ENCODE data around the gene SEPTIN1. TPM values are rescaled to one million over a fixed set of nuclear protein-coding genes. Genes with fewer than 3 reads are reported as not detected.

SEPTIN1 gene
- total and polyA plus RNA-seq, 2 of the 13 experiments (the other 11 are each of a cell fraction or from before 2014, with no cell fraction given) = 0.18 to 0.67 TPM

- TF ChIP-seq PRDM4 (CRISPR knock-in tag; IDR thresholded peaks at IDR 0.05; ENCODE audit: borderline replicate concordance) (no peak), FOXM1 (CRISPR knock-in tag; IDR thresholded peaks at IDR 0.05) (no peak), ZNF224 (CRISPR knock-in tag; IDR thresholded peaks at IDR 0.05) (no peak), ARNT2 (CRISPR knock-in tag; IDR thresholded peaks at IDR 0.05; ENCODE audit: low read depth) (no peak), U2AF1 (optimal IDR thresholded peaks at IDR 0.05; ENCODE audit: low read depth, low read length) (no peak), ELK4 (CRISPR knock-in tag; IDR thresholded peaks at IDR 0.05; ENCODE audit: borderline replicate concordance) (no peak), PATZ1 (CRISPR knock-in tag; IDR thresholded peaks at IDR 0.05) (no peak), RFX3 (CRISPR knock-in tag; IDR thresholded peaks at IDR 0.05) (no peak), NBN (conservative IDR thresholded peaks at IDR 0.05) (no peak), ZNF761 (CRISPR knock-in tag; conservative IDR thresholded peaks at IDR 0.05) (no peak), HOXA7 (CRISPR knock-in tag; IDR thresholded peaks at IDR 0.05) (no peak), ZNF891 (CRISPR knock-in tag; IDR thresholded peaks at IDR 0.05) (no peak), ZNF251 (CRISPR knock-in tag; IDR thresholded peaks at IDR 0.05) (no peak), HNF1B (CRISPR knock-in tag; IDR thresholded peaks at IDR 0.05) (peak; percentile 83), WIZ (CRISPR knock-in tag; IDR thresholded peaks at IDR 0.05) (no peak; the same call in 1 of the 2 replicates)
- TF ChIP-seq, protein P1, sequence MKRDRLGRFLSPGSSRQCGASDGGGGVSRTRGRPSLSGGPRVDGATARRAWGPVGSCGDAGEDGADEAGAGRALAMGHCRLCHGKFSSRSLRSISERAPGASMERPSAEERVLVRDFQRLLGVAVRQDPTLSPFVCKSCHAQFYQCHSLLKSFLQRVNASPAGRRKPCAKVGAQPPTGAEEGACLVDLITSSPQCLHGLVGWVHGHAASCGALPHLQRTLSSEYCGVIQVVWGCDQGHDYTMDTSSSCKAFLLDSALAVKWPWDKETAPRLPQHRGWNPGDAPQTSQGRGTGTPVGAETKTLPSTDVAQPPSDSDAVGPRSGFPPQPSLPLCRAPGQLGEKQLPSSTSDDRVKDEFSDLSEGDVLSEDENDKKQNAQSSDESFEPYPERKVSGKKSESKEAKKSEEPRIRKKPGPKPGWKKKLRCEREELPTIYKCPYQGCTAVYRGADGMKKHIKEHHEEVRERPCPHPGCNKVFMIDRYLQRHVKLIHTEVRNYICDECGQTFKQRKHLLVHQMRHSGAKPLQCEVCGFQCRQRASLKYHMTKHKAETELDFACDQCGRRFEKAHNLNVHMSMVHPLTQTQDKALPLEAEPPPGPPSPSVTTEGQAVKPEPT (CRISPR knock-in tag; IDR thresholded peaks at IDR 0.05; ENCODE audit: low read depth) = 0 out of 2 replicates have a peak, but pooled peaks have one; percentile 36
- TF ChIP-seq, protein P2, sequence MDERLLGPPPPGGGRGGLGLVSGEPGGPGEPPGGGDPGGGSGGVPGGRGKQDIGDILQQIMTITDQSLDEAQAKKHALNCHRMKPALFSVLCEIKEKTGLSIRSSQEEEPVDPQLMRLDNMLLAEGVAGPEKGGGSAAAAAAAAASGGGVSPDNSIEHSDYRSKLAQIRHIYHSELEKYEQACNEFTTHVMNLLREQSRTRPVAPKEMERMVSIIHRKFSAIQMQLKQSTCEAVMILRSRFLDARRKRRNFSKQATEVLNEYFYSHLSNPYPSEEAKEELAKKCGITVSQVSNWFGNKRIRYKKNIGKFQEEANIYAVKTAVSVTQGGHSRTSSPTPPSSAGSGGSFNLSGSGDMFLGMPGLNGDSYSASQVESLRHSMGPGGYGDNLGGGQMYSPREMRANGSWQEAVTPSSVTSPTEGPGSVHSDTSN (CRISPR knock-in tag; IDR thresholded peaks at IDR 0.05) = peak; percentile 7; the same call in 1 of the 2 replicates
- TF ChIP-seq, protein P3, sequence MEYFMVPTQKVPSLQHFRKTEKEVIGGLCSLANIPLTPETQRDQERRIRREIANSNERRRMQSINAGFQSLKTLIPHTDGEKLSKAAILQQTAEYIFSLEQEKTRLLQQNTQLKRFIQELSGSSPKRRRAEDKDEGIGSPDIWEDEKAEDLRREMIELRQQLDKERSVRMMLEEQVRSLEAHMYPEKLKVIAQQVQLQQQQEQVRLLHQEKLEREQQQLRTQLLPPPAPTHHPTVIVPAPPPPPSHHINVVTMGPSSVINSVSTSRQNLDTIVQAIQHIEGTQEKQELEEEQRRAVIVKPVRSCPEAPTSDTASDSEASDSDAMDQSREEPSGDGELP (IDR thresholded peaks at IDR 0.05; ENCODE audit: borderline replicate concordance, low read depth) = peak; percentile 94; the same call in 1 of the 2 replicates
Measured at GRCh38 chr16:30401768-30402425, 19.5 kb upstream of the SEPTIN1 start (continued).
